ENCODE data around the gene PAGR1. TPM values are rescaled to one million over a fixed set of nuclear protein-coding genes. Genes with fewer than 3 reads are reported as not detected.

Gene PAGR1
- total and polyA plus RNA-seq, 2 of the 4 experiments (the other 2 are of a cell fraction): 10.6 to 22.1 TPM

Small RNAs within 50 kb of the gene (microRNA-seq; reads per million reads assigned to microRNA genes)
- not detected for gene AC009133.6 (ENCODE audit: insufficient read depth, insufficient read length)
- gene AC120114.4 (ENCODE audit: insufficient read depth, insufficient read length): not detected

Small RNAs within 50 kb of the gene (small RNA-seq; reads per million reads assigned to genes)
- gene AC009133.6: 0 reads per million in 5 experiments
- gene AC120114.4: 0 reads per million in 5 experiments

Other genes with a start within 250 kb of the PAGR1 start
- not detected in 2 replicates for gene SPN, start 152.9 kb upstream of the PAGR1 start, total RNA-seq (2012; rRNA removed)
- not detected in 2 replicates for gene SPN, start 152.9 kb upstream of the PAGR1 start, polyA plus RNA-seq (2012; rRNA removed)
- gene QPRT, start 137.0 kb upstream of the PAGR1 start, total RNA-seq (2012; rRNA removed): 3.4 and 3.6 TPM in 2 replicates
- 6.3 and 6.8 TPM in 2 replicates for gene QPRT, start 137.0 kb upstream of the PAGR1 start, polyA plus RNA-seq (2012; rRNA removed)
- gene C16orf54, start 70.2 kb upstream of the PAGR1 start, total RNA-seq (2012; rRNA removed): not detected in 2 replicates
- gene C16orf54, start 70.2 kb upstream of the PAGR1 start, polyA plus RNA-seq (2012; rRNA removed): not detected in 2 replicates
- gene ZG16, start 37.9 kb upstream of the PAGR1 start, total RNA-seq (2012; rRNA removed): not detected in 2 replicates
- gene ZG16, start 37.9 kb upstream of the PAGR1 start, polyA plus RNA-seq (2012; rRNA removed): not detected in 2 replicates
- gene KIF22, start 25.4 kb upstream of the PAGR1 start, total RNA-seq (2012; rRNA removed): 40.8 and 43.0 TPM in 2 replicates
- 65.1 and 66.0 TPM in 2 replicates for gene KIF22, start 25.4 kb upstream of the PAGR1 start, polyA plus RNA-seq (2012; rRNA removed)
- 113 and 127 TPM in 2 replicates for gene MAZ, start 9.6 kb upstream of the PAGR1 start, total RNA-seq (2012; rRNA removed)
- gene MAZ, start 9.6 kb upstream of the PAGR1 start, polyA plus RNA-seq (2012; rRNA removed): 124 and 138 TPM in 2 replicates
- 0.90 and 1.4 TPM in 2 replicates for gene PRRT2, start 4.0 kb upstream of the PAGR1 start, total RNA-seq (2012; rRNA removed)
- 10.5 and 10.7 TPM in 2 replicates for gene PRRT2, start 4.0 kb upstream of the PAGR1 start, polyA plus RNA-seq (2012; rRNA removed)
- gene MVP, start 4.3 kb downstream of the PAGR1 start, total RNA-seq (2012; rRNA removed): 221 and 319 TPM in 2 replicates
- gene MVP, start 4.3 kb downstream of the PAGR1 start, polyA plus RNA-seq (2012; rRNA removed): 204 and 231 TPM in 2 replicates
- 47.1 and 48.3 TPM in 2 replicates for gene CDIPT, start 47.1 kb downstream of the PAGR1 start, total RNA-seq (2012; rRNA removed)
- gene CDIPT, start 47.1 kb downstream of the PAGR1 start, polyA plus RNA-seq (2012; rRNA removed): 100 and 111 TPM in 2 replicates
- 0.72 and 0.83 TPM in 2 replicates for gene SEZ6L2, start 83.4 kb downstream of the PAGR1 start, total RNA-seq (2012; rRNA removed)
- gene SEZ6L2, start 83.4 kb downstream of the PAGR1 start, polyA plus RNA-seq (2012; rRNA removed): 10.0 and 10.5 TPM in 2 replicates
- 4.1 and 4.2 TPM in 2 replicates for gene ASPHD1, start 84.3 kb downstream of the PAGR1 start, total RNA-seq (2012; rRNA removed)
- gene ASPHD1, start 84.3 kb downstream of the PAGR1 start, polyA plus RNA-seq (2012; rRNA removed): 14.5 and 15.7 TPM in 2 replicates
- 3.1 and 4.1 TPM in 2 replicates for gene KCTD13, start 110.1 kb downstream of the PAGR1 start, total RNA-seq (2012; rRNA removed)
- 20.7 and 22.2 TPM in 2 replicates for gene KCTD13, start 110.1 kb downstream of the PAGR1 start, polyA plus RNA-seq (2012; rRNA removed)
- gene TMEM219, start 145.9 kb downstream of the PAGR1 start, total RNA-seq (2012; rRNA removed): 44.2 and 47.0 TPM in 2 replicates
- 94.3 and 95.3 TPM in 2 replicates for gene TMEM219, start 145.9 kb downstream of the PAGR1 start, polyA plus RNA-seq (2012; rRNA removed)
- 31.7 and 32.8 TPM in 2 replicates for gene TAOK2, start 157.7 kb downstream of the PAGR1 start, total RNA-seq (2012; rRNA removed)
- 23.0 and 26.4 TPM in 2 replicates for gene TAOK2, start 157.7 kb downstream of the PAGR1 start, polyA plus RNA-seq (2012; rRNA removed)
- 5.0 and 5.8 TPM in 2 replicates for gene HIRIP3, start 179.5 kb downstream of the PAGR1 start, total RNA-seq (2012; rRNA removed)
- 10.5 and 13.7 TPM in 2 replicates for gene HIRIP3, start 179.5 kb downstream of the PAGR1 start, polyA plus RNA-seq (2012; rRNA removed)
- 42.1 and 42.8 TPM in 2 replicates for gene INO80E, start 180.1 kb downstream of the PAGR1 start, total RNA-seq (2012; rRNA removed)
- gene INO80E, start 180.1 kb downstream of the PAGR1 start, polyA plus RNA-seq (2012; rRNA removed): 40.9 and 46.5 TPM in 2 replicates
- under 0.01 TPM in 1 of 2 replicates, not detected in the other for gene DOC2A, start 194.9 kb downstream of the PAGR1 start, total RNA-seq (2012; rRNA removed)
- 0.48 and 0.50 TPM in 2 replicates for gene DOC2A, start 194.9 kb downstream of the PAGR1 start, polyA plus RNA-seq (2012; rRNA removed)
- gene C16orf92, start 207.0 kb downstream of the PAGR1 start, total RNA-seq (2012; rRNA removed): not detected in 2 replicates
- not detected in 2 replicates for gene C16orf92, start 207.0 kb downstream of the PAGR1 start, polyA plus RNA-seq (2012; rRNA removed)
- not detected in 2 replicates for gene TLCD3B, start 215.1 kb downstream of the PAGR1 start, total RNA-seq (2012; rRNA removed)
- gene TLCD3B, start 215.1 kb downstream of the PAGR1 start, polyA plus RNA-seq (2012; rRNA removed): 0.14 and 0.19 TPM in 2 replicates
- gene ALDOA, start 249.6 kb downstream of the PAGR1 start, total RNA-seq (2012; rRNA removed): 1,576 and 1,697 TPM in 2 replicates
- 1,990 and 2,139 TPM in 2 replicates for gene ALDOA, start 249.6 kb downstream of the PAGR1 start, polyA plus RNA-seq (2012; rRNA removed)